GM11168 (cell line): Measurements from ENCODE around the gene IL3.

Experiments used
- in situ Hi-C: fragments of 300-500 bp; cut with MboI; formaldehyde crosslinking; loops from one replicate; pipeline ENCODE4 v1.12.0; 2022; ENCODE audit warnings: low sequenced_read_pairs; ENCODE audit not compliant: unreplicated experiment

Gene IL3

DNA sequence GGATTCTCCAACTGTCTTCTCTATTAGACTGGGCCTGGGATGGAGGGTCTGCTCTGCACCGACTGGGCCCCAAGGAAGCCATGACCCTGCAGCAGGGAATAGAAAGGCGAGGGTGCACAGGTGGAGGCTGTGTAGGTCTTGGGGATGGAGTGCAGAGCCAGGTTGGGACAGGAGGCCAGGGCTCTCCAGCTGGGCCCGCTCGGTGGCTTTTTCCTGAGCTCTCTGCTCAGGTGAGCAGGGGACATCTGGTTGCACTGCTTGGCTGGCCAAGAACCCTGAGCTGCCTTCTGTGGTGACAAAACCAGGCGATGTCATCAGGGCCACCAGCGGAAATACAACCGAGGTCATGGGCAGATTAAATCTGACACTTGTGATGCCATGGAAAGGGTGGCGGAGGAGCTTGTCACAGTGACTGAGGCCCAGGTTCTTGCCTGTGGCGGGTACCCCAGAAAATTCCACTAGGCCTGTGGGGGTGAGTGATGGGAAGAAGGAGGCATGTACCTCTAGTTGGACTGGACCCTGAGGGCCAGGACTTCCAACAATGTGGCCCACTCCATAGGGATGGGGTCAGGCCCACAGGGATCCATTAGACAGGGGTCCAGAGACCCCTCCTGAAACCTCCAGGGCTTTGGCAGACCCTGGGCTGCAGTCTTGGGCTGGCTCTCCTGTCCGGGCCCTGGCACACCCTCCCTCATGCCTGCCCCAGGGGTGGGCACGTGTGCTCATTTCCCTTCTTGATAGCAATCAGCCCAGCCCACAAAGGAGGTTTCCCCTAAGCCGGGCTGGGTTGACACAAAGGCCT lies 4.4 kb upstream of the IL3 start:
- in situ Hi-C loops = no loop called here

DNA sequence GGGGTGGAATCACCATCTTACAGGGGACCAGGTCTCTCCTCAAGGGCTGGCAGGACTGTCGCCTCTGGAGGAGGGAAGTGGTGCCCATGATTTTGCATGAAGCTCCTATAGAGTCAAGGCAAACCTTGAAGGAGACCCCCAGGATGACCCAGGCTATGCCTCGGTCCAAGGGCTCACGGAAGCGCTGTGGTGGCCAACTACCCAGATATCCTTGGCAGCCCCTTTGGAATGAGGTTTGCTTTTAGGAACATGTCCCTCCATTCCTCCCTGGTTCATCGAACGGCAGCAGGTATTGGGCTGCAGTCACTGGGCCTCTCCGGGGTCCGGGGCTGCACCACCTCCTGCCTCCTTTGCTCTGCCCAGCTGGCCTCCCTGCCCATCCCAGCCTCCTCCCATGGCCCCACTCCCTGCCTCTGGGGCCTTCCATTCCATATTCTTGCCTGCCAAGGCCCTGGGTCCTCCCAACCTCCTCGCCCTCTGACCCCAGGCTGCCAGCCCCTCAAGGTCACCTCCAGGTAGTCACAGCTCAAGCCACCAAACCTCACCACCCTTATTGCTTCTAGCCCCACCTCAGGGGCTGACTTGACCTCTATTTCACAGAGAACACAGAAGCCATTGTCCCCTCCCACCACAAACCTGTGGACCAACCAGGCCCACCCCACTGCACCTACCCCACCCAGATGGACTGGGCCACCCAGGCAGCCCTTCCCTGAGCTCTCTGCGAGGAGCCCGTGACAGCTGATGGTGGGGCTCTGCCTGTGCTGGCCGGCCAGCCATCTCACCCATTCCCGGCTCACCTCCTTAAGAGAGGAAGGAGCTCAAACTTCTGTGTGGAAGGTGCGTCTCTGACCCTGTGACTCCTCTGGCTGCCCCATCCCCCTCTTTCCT lies 3.6 kb upstream of the IL3 start:
- in situ Hi-C loops = no loop called here

DNA sequence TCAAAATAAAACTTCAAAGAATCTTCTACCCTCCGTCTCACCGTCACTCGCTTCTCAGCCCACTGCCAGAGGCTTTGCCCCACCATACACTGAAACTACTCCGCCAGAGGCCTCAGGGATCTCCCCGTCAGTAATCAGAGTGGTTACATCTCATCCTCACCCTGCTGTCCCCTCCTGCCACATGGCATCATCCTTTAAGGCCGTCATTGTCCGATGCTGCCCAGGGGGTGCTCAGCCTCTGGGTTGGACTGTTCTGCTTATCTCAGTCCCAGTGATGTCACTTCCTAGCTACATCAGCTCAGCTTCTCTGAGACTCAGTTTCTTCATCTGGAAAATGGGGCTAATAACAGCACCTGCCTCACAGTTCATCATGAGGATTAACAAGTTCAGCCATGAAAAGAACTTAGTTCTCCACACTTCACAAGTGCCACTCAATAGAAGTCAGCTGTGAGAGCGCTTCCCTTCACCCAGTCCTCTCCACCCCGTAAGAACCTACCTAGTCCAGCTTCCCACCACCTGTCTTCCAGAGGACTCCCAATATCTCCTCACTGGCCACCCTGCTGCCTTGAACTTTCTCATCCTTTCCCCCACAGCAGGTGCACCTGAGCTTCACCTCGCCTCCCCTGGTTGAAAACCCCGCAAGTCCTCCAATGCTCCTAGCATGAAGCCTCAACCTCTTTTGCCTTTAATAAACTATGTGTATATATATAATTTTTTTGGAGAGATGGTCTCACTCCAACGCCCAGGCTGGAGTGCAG lies 2.8 kb upstream of the IL3 start:
- in situ Hi-C loops = no loop called here

DNA sequence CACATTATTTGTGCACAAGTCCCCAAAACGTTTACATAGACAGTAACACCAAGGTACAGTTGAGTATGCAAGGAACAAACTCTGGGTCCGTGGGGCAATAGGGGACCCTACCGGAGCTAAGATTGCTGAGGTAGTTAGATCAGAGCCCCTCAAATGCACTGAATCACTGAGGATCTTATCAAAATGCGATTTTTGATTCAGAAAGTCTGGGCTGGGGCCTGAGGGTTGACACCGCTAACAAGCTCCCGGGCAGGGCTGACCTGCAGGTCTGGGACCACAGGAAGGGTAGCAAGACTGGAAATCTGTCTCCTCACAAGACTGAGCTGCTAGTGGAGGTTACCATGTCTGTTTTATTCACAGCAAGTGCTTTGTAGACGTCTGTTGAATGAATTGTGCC lies 1.8 kb upstream of the IL3 start:
- in situ Hi-C loops = no loop called here

DNA sequence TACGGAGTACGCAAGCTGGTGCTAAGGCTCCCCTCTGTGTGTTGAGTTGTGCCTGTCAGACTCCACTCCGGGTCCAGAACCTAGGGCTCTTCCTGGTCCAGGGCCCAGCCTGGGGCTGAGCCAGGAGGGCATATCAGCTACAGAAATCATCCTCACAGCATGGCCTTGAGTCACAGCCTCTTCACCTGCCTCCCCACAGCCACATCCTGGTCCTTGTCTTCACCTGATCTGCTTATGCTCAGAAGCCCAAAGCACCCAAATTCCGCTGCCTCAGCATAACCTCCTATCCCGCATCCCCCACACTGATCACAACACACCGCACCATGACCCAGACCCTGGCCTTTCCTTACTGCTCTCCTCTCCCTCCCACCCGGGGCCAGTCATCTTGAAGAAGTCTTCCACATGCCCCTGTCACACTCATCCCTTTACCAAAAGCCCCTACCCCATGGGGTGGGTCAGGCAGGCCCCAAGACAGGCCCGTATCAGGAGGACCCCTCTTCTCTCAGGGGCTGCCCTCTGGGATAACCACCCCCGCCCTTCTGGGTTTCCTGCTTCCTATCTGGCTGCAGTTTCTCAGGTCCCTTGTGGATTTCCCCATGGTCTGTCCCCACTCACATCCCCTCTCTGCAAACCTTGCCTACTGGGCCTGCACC lies 1.3 kb upstream of the IL3 start:
- in situ Hi-C loops = no loop called here

DNA sequence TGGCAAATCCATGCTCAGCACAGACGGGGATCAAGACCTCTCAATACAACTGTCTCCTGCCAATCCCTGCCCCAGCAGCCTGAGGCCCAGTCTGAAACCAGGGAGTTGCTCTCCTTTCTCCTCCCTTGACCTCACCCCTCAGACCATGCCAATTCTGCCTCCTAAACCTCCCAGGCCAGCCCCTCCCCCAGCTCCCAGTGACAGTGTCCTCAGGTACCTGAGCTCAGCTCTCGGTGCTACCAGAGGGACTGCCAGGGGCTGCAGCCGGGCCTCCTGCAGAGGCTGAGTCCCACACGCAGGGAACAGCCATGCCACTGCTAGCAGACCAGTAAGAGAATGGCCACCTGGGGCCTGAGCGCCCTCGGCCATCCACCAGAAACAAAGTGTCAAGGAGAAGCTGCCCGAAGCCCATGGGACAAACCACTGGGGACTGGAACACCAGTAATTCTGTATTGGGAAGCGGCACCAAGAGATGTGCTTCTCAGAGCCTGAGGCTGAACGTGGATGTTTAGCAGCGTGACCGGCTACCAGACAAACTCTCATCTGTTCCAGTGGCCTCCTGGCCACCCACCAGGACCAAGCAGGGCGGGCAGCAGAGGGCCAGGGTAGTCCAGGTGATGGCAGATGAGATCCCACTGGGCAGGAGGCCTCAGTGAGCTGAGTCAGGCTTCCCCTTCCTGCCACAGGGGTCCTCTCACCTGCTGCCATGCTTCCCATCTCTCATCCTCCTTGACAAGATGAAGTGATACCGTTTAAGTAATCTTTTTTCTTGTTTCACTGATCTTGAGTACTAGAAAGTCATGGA lies 557 bp upstream of the IL3 start:
- in situ Hi-C loops = no loop called here

DNA sequence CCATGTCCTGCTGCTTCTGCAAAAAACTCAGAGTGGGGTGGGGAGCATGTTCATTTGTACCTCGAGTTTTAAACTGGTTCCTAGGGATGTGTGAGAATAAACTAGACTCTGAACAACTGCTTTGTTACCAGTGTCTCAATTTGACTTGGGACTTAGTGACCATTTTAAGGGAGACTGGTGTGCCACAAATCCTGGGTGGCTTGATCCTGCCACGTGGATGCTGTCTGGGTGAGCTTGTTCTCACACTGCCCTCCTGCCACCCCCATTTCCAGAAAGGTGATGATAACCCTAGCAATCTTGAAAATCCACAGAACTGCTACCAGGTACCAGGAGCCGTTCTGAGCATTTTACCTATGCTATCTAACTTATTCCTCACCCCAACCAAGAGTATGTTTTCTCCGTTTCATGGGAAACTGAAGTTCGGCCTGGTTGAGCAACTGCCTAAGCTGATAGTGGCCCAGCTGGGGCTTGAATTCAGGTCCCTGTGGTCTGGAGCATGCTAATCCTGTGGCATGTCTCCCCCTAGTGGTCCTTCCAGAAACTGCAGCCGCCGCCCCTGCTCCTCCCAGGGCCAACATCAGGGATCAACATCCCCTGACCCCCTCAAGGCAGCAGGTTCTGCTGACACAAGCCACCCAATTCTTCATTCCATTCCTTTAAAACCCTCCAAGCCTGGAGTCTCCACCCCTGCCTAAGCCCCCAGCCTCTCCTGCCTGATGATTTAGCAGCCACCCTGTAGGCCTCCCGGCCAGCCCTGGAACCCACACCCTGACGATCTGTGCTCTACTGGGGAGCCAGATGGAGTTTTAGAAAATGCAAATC lies 2.8 kb downstream of the IL3 start:
- in situ Hi-C loops = no loop called here

- in situ Hi-C loops = no loop called here
These were observed 3.7 kb downstream of the IL3 start for GRCh38 chr5:132064140-132064539.

DNA sequence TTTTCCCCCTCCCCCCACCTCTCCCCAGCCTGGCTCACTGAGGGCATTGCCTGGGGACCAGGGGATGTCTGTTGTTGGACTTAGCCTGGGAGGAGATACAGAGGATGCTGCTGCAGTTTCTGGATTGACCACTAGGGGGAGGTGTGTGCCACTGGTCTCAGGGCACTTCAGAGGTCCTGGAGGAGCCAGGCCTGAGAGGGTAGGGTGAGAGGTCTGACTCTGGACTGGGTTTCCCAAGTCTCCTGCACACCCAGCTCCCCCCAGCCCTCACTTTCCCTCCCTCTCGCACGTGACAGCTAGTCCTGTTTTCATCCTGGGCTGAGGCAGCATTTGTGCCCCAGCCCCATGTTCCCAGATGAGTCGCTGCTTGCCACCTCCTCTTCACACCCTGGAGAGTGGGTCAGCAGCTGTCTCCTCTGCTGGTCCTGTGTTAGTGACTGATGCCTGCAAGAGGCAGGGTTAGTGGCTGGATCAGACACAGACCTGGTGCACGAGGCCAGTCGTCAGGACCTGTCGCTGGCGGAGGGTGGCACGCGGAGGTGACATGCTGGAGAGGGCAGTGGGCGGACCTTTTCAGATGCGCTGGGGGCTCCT lies 4.4 kb downstream of the IL3 start:
- in situ Hi-C loops = no loop called here

DNA sequence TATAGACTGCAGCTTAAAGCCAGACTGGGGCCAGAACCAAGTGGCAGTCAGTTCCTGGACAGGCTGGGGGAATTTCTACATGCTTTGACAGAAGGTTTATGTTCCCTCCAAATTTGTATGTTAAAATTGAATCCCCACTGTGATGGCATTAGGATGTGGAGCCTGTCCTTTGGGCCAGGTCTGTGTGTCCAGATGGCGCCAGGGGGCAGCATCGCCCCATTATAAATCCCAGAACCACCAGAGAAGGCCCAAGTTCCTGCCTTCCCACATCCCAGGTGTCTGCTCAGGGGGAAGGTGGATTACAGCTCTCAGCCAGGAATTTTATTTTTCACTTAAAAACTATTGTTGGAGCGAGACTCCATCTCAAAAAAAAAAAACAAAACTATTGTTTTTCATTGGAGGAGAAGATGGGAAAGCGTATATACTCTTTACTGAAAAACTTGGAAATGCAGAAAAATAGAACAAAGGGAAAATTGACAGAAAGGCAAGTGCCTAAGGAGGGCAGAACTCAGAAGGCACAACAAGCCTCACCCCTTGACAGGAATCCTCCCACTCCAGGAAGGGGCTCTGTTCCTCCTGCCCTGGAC lies 5.0 kb downstream of the IL3 start:
- in situ Hi-C loops = no loop called here

GRCh38 chr5:132065951-132066701 lies 5.7 kb downstream of the IL3 start:
- in situ Hi-C loops = no loop called here

- in situ Hi-C loops = no loop called here
These were observed 6.4 kb downstream of the IL3 start for GRCh38 chr5:132066871-132067270.

DNA sequence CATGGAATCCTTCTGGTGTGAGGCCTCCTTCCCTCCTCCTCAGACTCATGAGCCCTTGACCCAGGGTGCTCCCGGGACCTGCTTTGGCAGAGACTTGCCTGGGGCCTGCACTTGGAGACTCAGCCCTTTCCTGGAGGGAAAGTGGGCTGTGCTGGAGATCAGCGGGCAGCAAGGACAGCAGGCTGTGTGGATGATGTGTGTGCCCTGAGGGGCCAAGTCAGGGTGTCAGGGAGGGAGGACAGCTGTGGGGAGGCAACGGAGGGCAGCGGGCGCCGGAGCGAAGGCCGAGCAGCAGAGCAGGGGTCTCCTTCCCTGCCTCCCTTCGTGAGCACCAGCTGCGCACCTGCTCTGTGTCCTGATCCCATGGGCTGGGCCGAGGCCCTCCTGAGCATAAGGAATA lies 7.0 kb downstream of the IL3 start:
- in situ Hi-C loops = no loop called here

DNA sequence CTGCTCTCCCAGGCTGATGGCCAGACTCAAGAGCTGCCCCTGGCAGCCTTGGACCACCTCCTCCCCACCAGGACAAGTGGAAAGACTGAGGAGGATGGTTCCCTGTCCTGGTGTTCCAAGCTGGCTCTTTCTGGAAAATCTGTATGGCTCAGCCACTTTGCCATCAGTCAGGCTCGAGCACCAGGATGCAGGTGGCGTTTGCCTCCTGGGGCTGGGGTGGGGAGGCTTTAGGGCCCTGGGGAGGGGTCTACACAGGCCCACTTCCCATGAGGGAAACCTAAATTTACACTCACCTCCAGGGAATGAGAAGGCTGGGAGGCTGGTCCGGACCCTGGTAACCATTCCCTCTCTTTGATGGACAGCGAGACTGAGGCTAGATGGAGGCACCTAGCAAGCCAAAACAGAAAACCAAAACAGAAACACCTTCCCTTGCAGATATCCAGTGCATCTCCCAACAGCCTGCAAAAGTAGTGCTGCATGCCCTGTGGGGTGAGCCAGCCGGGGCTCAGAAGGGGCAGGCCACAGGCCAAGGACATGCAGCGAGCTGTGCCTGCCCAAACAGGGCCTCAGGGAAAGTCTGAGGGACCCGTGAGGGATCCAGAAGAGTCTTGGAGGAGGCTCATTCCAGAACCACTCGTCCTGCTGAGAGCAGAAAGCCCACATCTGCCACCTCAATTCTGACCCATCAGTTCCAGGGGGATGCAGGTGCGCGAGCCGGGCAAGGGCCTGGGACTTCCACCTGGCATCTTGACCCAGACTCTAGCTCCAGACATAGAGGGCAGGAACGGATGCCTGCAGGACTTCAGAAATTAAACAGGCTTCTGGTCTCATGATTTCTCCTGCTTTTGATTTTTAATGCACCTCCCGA lies 7.7 kb downstream of the IL3 start:
- in situ Hi-C loops = no loop called here

DNA sequence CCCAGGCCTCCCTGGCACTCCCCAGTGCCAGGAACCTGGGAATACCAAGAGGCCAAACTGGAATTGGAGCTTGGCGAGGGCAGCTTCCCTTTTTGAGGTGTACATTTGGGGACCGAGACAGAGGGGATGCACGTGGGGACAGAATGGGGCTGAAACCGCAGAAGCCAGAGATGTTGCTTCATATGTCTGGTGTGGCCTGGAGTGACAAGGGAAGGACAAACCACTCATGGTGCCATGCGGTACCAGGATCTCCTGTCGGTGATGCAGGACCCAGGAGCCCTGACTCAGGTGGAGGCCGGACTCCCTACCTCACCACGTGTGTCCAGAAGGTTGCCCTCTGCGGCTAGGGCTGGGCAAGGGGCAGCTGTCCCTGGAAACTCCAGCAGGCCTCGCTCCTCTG lies 9.1 kb downstream of the IL3 start:
- in situ Hi-C loops = no loop called here

- in situ Hi-C loops = no loop called here
These were observed 9.5 kb downstream of the IL3 start for GRCh38 chr5:132069994-132070393.
